D721Med (cell line): ENCODE data around the gene MT1E.
"Not testable (repeated sequence)": the region's sequence is repeated elsewhere in the genome, so short reads cannot be mapped to it uniquely, and the experiment has no call there.

Experiments used
- DNase-seq: peaks from one replicate; pipeline ENCODE4 v3.0.0; 2011; ENCODE audit warnings: low spot score; ENCODE audit not compliant: insufficient read length
- FAIRE-seq: peaks from 2 replicates; lab custom pipeline; 2011; peaks lifted over from hg19 to GRCh38; lab: Jason Lieb, UNC
- TF ChIP-seq, protein P1 (sequence below): IDR thresholded peaks from 2 replicates; pipeline ENCODE4 v1.5.1; 2012; ENCODE audit warnings: mild to moderate bottlenecking, control low read depth; ENCODE audit not compliant: insufficient read depth; ENCODE audit errors: missing control alignments

The MT1E gene

DNA sequence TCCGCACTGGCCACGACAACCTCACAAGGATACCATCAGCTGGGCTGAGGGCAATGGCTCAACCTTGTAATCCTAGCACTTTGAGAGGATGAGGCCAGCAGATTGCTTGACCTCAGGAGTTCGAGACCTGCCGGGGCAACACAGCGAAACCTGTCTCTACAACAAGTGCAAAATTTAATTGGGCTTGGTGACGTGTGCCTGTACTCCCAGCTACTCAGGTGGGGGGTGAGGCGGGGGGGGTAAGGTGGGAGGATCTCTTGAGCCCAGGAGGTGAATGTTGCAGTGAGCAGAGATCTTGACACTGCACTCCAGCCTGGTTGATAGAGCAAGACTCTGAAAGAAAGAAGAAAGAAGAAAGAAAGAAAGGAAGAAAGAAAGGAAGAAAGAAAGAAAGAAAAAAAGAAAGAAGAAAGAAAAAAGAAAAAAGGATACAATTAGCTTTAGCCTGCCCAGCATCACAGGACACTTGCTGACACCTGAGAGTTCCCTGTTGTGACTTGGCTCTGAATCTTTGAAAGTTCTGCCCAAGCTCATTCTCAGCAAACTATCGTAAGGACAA, 5.2 kb upstream of the MT1E start:
- TF ChIP-seq, protein P1, sequence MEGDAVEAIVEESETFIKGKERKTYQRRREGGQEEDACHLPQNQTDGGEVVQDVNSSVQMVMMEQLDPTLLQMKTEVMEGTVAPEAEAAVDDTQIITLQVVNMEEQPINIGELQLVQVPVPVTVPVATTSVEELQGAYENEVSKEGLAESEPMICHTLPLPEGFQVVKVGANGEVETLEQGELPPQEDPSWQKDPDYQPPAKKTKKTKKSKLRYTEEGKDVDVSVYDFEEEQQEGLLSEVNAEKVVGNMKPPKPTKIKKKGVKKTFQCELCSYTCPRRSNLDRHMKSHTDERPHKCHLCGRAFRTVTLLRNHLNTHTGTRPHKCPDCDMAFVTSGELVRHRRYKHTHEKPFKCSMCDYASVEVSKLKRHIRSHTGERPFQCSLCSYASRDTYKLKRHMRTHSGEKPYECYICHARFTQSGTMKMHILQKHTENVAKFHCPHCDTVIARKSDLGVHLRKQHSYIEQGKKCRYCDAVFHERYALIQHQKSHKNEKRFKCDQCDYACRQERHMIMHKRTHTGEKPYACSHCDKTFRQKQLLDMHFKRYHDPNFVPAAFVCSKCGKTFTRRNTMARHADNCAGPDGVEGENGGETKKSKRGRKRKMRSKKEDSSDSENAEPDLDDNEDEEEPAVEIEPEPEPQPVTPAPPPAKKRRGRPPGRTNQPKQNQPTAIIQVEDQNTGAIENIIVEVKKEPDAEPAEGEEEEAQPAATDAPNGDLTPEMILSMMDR, result no peak
- DNase-seq, result no peak
- no peak for FAIRE-seq

DNA sequence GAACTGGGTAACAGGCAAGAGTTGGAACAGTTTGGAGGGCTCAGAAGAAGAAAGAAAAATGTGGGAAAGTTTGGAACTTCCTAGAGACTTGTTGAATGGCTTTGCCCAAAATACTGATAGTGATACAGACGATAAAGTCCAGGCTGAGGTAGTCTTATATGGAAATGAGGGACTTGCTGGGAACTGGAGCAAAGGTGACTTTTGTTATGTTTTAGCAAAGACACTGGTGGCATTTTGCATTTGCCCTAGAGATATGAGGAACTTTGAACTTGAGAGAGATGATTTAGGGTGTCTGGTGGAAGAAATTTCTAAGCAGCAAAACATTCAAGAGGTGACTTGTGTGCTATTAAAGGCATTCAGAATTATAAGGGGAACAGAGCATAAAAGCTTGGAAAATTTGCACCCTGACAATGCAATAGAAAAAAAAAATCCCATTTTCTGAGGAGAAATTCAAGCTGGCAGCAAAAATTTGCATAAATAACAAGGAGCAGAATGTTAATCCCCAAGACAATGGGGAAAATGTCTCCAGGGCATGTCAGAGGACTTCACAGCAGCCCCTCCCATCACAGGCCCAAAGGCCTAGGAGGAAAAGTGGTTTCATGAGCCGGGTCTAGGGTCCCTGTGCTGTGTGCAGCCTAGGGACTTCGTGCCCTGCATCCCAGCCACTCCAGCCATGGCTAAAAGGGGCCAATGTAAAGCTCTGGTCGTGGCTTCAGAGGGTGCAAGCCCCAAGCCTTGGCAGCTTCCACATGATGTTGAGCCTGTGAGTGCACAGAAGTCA, 3.7 kb upstream of the MT1E start:
- FAIRE-seq, DNase-seq: not testable (repeated sequence)

DNA sequence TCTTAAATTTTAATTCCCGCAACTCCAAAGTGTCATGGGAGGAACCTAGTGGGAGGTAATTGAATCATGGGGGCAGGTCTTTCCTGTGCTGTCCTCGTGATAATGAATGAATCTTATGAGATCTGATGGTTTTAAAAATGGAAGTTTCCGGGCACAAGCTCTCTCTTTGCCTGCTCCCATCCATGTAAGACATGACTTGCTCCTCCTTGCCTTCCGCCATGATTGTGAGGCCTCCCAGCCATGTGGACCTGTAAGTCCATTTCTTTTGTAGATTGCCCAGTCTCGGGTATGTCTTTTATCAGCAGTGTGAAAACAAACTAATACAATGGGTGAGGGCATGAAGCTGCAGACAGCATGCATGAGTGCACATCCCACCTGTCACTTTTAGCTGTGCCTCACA, 2.4 kb upstream of the MT1E start:
- not testable (repeated sequence) for DNase-seq, FAIRE-seq

DNA sequence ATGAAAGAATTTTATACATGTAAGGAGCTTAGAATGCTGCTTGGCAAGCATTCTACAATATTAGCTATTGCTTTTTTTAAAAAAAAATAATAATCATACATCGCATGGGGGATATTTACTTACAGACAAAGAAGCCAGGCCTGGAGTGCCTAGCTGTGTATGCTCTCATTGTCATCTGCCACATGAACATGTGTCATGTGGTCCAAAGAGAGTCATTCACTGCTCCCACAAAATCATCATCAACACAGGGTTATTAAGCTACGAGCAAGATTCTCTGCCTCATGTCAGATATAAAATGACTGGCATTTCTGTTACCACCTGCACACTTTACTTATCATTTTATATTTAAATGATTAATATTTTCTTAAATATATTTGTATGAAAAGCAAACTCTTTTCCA, 1.9 kb upstream of the MT1E start:
- FAIRE-seq, result no peak
- no peak for DNase-seq
- TF ChIP-seq, protein P1, result no peak

DNA sequence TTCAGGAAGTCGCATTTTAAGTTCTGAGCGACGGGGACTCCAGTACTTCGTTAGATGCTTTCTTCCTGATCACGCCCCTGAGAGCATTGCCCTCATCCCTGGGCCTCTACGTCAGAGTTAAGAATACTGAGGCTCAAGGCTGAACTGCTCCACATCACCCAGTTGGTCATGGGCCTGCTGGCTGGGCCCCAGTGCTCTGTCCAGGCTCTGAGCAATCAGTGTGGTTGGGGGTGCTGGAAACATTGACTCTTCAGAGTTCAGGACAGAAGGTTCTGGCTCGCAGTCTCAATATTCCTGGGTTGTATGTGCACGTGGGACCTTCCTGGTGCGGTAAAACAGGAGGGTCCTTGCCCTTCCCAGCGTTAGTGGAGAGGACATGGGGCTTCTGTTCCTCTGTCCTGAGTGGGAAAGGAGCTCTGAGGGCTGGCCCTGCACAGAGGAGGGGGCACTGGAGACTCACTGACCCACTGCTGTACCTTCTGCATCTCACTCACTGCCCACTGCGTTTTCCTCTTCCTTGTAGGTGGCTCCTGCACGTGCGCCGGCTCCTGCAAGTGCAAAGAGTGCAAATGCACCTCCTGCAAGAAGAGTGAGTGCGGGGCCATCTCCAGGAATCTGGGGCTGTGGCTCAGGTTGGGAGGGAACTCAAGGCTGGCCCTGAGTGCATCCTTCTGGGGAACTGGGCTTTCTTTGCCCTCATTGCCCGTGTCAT, 518 bp downstream of the MT1E start:
- DNase-seq (no peak), FAIRE-seq (no peak)
- TF ChIP-seq, protein P1, result no peak

DNA sequence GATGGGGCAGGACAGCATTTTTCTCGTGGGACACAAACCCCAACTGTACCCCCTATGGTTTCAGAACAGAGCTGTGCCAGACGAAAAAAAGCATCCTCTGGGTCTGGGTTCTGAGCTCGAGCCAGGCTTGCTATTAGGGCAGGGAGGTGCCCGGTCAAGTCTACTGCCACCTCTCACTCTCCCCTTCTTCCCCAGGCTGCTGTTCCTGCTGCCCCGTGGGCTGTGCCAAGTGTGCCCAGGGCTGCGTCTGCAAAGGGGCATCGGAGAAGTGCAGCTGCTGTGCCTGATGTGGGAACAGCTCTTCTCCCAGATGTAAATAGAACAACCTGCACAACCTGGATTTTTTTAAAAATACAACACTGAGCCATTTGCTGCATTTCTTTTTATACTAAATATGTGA, 1.1 kb downstream of the MT1E start:
- TF ChIP-seq, protein P1, result no peak
- FAIRE-seq, result no peak

DNA sequence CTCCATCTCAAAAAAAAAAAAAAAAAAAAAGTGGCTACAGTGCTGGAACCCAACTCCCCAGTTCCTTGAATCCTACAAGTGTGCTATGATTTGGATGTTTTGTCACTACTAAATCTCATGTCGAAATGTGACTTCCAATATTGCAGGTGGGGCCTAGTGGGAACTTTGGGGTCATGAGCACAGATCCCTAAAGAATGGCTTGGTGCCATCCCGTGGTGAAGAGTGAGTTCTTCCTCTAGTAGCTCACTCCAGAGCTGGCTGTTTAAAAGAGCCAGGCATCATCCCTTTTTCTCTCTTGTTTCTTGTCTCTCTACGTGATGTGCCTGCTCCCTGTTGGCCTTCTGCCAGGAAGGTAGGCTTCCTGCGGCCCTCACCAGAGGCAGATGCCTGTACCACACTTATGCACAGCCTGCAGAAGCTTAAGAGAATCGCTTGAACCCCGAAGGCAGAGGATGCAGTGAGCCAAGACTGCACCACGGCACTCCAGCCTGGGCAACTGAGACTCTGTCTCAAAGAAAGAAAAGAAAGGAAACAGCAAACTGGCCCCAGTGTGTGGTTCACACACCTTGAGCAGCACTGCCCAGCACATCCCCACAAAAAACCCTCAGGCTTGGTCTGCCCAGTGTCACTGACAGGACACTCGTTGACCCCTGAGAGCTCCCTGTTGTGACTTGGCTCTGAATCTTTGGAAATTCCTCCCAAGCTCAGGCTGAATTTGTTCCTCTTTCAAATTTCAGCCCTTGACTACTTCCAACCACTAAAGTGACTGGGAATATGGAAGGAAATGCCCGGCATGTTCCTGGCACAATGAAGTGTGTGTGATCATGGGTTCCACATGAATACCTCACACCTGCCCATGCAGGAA, 3.1 kb downstream of the MT1E start:
- DNase-seq, result no peak
- FAIRE-seq, result no peak
- TF ChIP-seq, protein P1, result no peak

More for the DNA sequence above, 1.1 kb downstream of the MT1E start:
- DNase-seq, result no peak
